ENCODE results near the gene TLL2.

The TLL2 gene

GRCh38 chr10:96410296-96410695, 103.4 kb downstream of the TLL2 start:
- Mint-ChIP-seq H3K27ac (no peak overlapping the region), H3K9me3 (ENCODE audit: low read depth) (no peaks in the 10 kb centered on the region), H3K27me3 (peaks cover 22% of the 10 kb centered on the region), H3K4me3 (no peak overlapping the region), H3K4me1 (ENCODE audit: low read depth) (no peaks in the 10 kb centered on the region), H3K36me3 (no peaks in the 10 kb centered on the region)

GRCh38 chr10:96408201-96408600, 105.5 kb downstream of the TLL2 start:
- Mint-ChIP-seq H3K36me3 (no peaks in the 10 kb centered on the region), H3K4me1 (ENCODE audit: low read depth) (no peaks in the 10 kb centered on the region), H3K4me3 (no peak overlapping the region), H3K9me3 (ENCODE audit: low read depth) (no peaks in the 10 kb centered on the region), H3K27ac (no peak overlapping the region), H3K27me3 (peaks cover 22% of the 10 kb centered on the region)

- no peak overlapping the region for H3K27ac Mint-ChIP-seq
- peaks cover 22% of the 10 kb centered on the region for H3K27me3 Mint-ChIP-seq
- no peaks in the 10 kb centered on the region for H3K9me3 Mint-ChIP-seq (ENCODE audit: low read depth)
- H3K4me3 Mint-ChIP-seq, result no peak overlapping the region
- no peaks in the 10 kb centered on the region for H3K4me1 Mint-ChIP-seq (ENCODE audit: low read depth)
- H3K36me3 Mint-ChIP-seq, result no peaks in the 10 kb centered on the region
These were observed 106.1 kb downstream of the TLL2 start for GRCh38 chr10:96407560-96408069.

- H3K4me1 Mint-ChIP-seq (ENCODE audit: low read depth), result no peaks in the 10 kb centered on the region
- H3K27me3 Mint-ChIP-seq, result peaks cover 21% of the 10 kb centered on the region
- no peaks in the 10 kb centered on the region for H3K36me3 Mint-ChIP-seq
- no peak overlapping the region for H3K4me3 Mint-ChIP-seq
- H3K27ac Mint-ChIP-seq, result no peak overlapping the region
- no peaks in the 10 kb centered on the region for H3K9me3 Mint-ChIP-seq (ENCODE audit: low read depth)
These were observed 107.6 kb downstream of the TLL2 start for GRCh38 chr10:96406091-96406490.

GRCh38 chr10:96402417-96403305, 111.1 kb downstream of the TLL2 start:
- Mint-ChIP-seq H3K4me1 (ENCODE audit: low read depth) (no peaks in the 10 kb centered on the region), H3K27me3 (peaks cover 18% of the 10 kb centered on the region), H3K36me3 (no peaks in the 10 kb centered on the region), H3K4me3 (no peak overlapping the region), H3K9me3 (ENCODE audit: low read depth) (no peaks in the 10 kb centered on the region), H3K27ac (no peak overlapping the region)

GRCh38 chr10:96401036-96401435, 112.7 kb downstream of the TLL2 start:
- H3K4me1 Mint-ChIP-seq (ENCODE audit: low read depth), result peaks cover 1% of the 10 kb centered on the region
- no peaks in the 10 kb centered on the region for H3K9me3 Mint-ChIP-seq (ENCODE audit: low read depth)
- H3K27ac Mint-ChIP-seq, result no peak overlapping the region
- no peaks in the 10 kb centered on the region for H3K36me3 Mint-ChIP-seq
- H3K4me3 Mint-ChIP-seq, result no peak overlapping the region
- H3K27me3 Mint-ChIP-seq, result peaks cover 13% of the 10 kb centered on the region

- H3K4me1 Mint-ChIP-seq (ENCODE audit: low read depth), result peaks cover 5% of the 10 kb centered on the region
- H3K27ac Mint-ChIP-seq, result no peak overlapping the region
- no peaks in the 10 kb centered on the region for H3K36me3 Mint-ChIP-seq
- H3K4me3 Mint-ChIP-seq, result no peak overlapping the region
- H3K9me3 Mint-ChIP-seq (ENCODE audit: low read depth), result no peaks in the 10 kb centered on the region
- peaks cover 11% of the 10 kb centered on the region for H3K27me3 Mint-ChIP-seq
These were observed 113.3 kb downstream of the TLL2 start for GRCh38 chr10:96400465-96400864.

- H3K4me1 Mint-ChIP-seq (ENCODE audit: low read depth), result peaks cover 5% of the 10 kb centered on the region
These were observed 115.8 kb downstream of the TLL2 start for GRCh38 chr10:96397902-96398301.

GRCh38 chr10:96395931-96396877, 117.5 kb downstream of the TLL2 start:
- H3K4me1 Mint-ChIP-seq (ENCODE audit: low read depth), result peaks cover 5% of the 10 kb centered on the region
- peak overlapping the region; percentile 33 for H3K4me3 Mint-ChIP-seq
- H3K27ac Mint-ChIP-seq, result no peak overlapping the region
- no peaks in the 10 kb centered on the region for H3K36me3 Mint-ChIP-seq
- peaks cover 7% of the 10 kb centered on the region for H3K27me3 Mint-ChIP-seq
- H3K9me3 Mint-ChIP-seq (ENCODE audit: low read depth), result no peaks in the 10 kb centered on the region

More at GRCh38 chr10:96397902-96398301, 115.8 kb downstream of the TLL2 start:
- Mint-ChIP-seq H3K36me3 (no peaks in the 10 kb centered on the region), H3K4me3 (no peak overlapping the region), H3K27ac (no peak overlapping the region), H3K9me3 (ENCODE audit: low read depth) (no peaks in the 10 kb centered on the region), H3K27me3 (peaks cover 11% of the 10 kb centered on the region)

GRCh38 chr10:96390460-96390864, 123.3 kb downstream of the TLL2 start:
- no peak overlapping the region for H3K27ac Mint-ChIP-seq
- H3K4me1 Mint-ChIP-seq (ENCODE audit: low read depth), result no peaks in the 10 kb centered on the region
- no peak overlapping the region for H3K4me3 Mint-ChIP-seq
- H3K27me3 Mint-ChIP-seq, result no peaks in the 10 kb centered on the region
- no peaks in the 10 kb centered on the region for H3K36me3 Mint-ChIP-seq
- no peaks in the 10 kb centered on the region for H3K9me3 Mint-ChIP-seq (ENCODE audit: low read depth)

- no peaks in the 10 kb centered on the region for H3K27me3 Mint-ChIP-seq
- no peaks in the 10 kb centered on the region for H3K4me1 Mint-ChIP-seq (ENCODE audit: low read depth)
- no peak overlapping the region for H3K4me3 Mint-ChIP-seq
- no peak overlapping the region for H3K27ac Mint-ChIP-seq
- H3K36me3 Mint-ChIP-seq, result no peaks in the 10 kb centered on the region
- no peaks in the 10 kb centered on the region for H3K9me3 Mint-ChIP-seq (ENCODE audit: low read depth)
These were observed 123.9 kb downstream of the TLL2 start for GRCh38 chr10:96389785-96390184.

GRCh38 chr10:96387601-96388000, 126.1 kb downstream of the TLL2 start:
- H3K4me3 Mint-ChIP-seq, result no peak overlapping the region
- no peaks in the 10 kb centered on the region for H3K36me3 Mint-ChIP-seq
- H3K27me3 Mint-ChIP-seq, result peaks cover 2% of the 10 kb centered on the region
- no peaks in the 10 kb centered on the region for H3K4me1 Mint-ChIP-seq (ENCODE audit: low read depth)
- H3K9me3 Mint-ChIP-seq (ENCODE audit: low read depth), result no peaks in the 10 kb centered on the region
- H3K27ac Mint-ChIP-seq, result no peak overlapping the region

GRCh38 chr10:96387161-96387560, 126.6 kb downstream of the TLL2 start:
- Mint-ChIP-seq H3K27ac (no peak overlapping the region), H3K4me1 (ENCODE audit: low read depth) (no peaks in the 10 kb centered on the region), H3K27me3 (peaks cover 2% of the 10 kb centered on the region), H3K36me3 (no peaks in the 10 kb centered on the region), H3K4me3 (no peak overlapping the region), H3K9me3 (ENCODE audit: low read depth) (no peaks in the 10 kb centered on the region)

GRCh38 chr10:96384506-96384905, 129.2 kb downstream of the TLL2 start:
- H3K36me3 Mint-ChIP-seq, result no peaks in the 10 kb centered on the region
- no peaks in the 10 kb centered on the region for H3K9me3 Mint-ChIP-seq (ENCODE audit: low read depth)
- no peak overlapping the region for H3K27ac Mint-ChIP-seq
- peaks cover 2% of the 10 kb centered on the region for H3K27me3 Mint-ChIP-seq
- H3K4me1 Mint-ChIP-seq (ENCODE audit: low read depth), result no peaks in the 10 kb centered on the region
- no peak overlapping the region for H3K4me3 Mint-ChIP-seq

- H3K4me1 Mint-ChIP-seq (ENCODE audit: low read depth), result peaks cover under 1% of the 10 kb centered on the region
- peaks cover 2% of the 10 kb centered on the region for H3K27me3 Mint-ChIP-seq
- H3K9me3 Mint-ChIP-seq (ENCODE audit: low read depth), result no peaks in the 10 kb centered on the region
- H3K4me3 Mint-ChIP-seq, result no peak overlapping the region
- no peaks in the 10 kb centered on the region for H3K36me3 Mint-ChIP-seq
- H3K27ac Mint-ChIP-seq, result no peak overlapping the region
These were observed 132.9 kb downstream of the TLL2 start for GRCh38 chr10:96380821-96381220.
